Smooth muscle cell of the brain vasculature (primary cell): Measurements from ENCODE around the gene GNB1L.

Source experiments
- DNase-seq: peaks from one replicate; pipeline ENCODE4 v3.0.0-alpha.2; 2012; ENCODE audit warnings: low read depth, low spot score

GNB1L gene

DNA sequence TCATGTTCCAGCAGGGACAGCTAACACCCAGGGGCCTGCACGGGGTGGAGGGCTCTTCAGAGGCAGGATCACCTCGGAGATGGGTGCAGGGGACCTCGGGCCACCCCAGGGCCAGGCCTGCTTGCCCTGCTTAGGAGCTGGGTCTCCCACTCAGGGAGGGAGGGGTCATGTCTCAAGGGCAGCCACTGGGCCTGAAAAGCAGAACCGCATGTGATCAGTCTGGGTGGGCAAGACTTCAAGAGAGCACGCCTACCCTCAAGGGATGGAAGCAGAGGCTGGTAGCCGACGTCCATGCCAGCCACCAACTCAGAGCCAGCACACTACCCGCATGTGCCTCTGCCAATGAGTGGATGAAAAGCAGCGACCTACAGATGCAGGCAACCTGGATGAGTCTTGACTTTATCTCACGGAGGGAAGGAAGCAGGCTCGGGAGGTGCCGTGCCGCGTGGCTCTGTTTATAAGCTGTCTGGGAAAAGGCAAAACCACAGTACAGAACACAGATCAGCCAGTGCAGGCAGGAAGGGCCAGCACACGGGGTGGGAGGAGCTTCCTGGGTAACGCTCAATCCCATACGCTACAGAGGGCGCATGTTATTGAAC is 78.1 kb downstream of the GNB1L start:
- DNase-seq: no peak

DNA sequence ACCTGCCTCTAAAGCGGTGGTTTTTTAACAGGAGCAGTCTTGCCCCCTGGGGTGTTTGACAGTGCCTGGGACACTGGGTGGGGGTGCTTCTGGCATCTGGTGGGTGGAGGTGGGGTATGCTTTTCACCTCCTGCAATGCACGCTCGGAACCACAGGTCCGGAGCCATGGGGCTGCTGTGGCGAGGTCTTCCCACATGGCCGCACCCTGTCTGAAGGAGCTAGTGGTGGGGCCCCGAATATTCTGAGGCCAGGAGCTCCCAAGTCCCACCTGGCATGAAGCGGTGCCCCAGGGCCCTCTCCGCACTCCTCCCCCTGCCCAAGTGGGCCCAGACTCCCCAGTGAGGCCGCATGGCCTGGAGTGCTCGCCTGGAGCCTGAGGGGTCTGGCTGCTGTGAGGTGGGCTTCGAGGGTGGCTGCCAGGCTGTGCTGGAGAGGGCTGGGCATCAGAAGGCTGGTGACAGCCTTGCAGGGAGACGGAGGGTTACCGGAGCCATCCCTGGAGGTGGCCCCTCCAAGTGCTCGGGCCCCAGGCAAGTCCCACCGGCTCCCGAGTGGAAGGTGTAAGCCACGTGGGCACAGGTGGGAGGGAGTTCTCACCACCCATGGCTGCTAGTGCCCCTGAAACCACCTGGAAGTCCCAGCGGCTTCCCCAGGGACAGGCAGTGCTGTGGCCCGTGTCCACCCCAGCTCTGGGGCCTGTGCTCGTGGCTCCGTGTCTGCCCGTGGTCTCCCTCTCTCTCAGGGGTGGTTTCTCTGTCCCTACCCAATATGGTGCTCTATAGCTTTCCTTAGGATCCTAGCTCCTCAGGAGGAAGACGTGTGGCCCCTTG is 79.0 kb downstream of the GNB1L start:
- no peak for DNase-seq

DNA sequence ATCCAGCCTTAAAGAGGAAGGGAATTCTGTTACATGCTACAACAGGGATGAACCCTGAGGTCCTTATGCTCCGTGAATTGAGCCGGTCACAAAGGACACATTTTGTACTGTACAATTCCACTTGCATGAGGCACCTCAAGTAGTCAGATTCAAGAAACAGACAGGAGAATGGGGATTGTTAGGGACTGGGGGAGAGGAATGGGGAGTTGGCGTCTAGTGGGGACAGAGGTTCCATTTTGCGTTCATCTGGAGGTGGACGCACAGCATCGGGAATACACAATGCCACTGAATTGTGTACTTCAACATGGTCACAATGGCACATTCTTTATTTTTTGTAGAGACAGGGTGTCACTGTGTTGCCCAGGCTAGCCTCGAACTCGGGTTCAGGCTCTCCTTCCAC is 80.0 kb downstream of the GNB1L start:
- DNase-seq: no peak

DNA sequence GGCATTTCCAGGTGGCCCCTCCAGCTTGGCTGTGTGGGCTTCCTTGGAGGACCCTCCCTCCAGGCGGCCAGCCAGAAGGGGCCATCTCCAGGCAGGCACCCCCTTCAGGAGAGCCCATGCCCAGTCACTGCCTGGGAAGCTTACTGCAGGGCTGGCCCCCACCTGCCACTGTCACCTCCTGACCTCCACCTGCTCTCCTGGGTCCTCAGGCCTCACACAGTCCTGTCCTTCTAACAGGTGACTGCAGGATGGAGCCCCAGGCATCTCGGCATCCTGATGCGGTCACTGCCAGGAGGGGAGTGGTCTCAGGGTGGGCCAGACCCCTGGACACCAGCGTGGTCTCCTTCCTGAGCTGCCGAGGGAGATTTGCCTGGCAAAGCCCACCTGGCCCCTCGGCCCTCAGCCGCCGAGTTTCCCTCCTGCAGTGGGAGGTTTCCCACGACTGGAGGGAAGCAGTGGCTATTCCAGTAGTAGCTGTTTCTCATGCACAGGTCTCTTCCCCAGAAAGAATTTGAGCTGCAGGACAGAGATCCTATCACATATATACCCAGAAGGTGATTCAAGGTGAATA is 81.1 kb downstream of the GNB1L start:
- no peak for DNase-seq

DNA sequence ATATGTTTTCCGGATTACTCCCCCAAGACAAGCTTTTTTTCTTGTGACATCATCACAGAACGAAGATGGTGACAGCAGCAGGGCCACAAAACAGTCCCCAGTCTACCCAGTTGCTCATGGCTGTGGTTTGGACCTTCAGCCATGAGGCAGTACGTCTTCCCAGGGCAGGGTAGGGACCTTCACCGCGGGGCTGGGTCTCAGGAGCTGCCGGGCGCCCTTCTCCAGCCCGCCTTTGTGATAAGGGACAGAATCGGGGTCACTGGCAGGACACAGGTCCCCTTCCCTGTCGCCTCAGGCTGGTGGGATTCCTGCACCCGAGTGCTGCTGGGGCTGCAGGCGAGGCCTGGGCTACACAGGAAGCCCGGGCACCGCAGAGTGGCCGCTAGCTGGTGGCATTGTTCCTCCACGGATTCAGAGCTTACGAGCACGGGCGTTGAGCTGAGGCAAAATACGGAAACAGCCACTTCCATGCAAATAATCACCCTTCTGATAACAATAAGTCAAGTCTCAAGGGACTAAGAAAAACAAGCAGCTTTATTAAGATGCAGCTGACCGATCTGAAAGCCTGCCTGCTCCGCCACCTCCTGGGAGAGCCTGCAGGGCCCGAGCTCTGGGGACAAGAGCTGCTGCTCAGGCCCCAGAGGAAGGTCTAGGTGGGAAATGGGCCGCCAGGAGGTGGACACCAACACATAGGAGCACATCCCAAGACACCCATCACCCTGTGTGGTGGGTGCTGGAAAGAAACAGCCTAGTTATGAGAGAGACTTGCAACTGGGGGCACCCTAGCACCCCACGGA is 81.8 kb downstream of the GNB1L start:
- no peak for DNase-seq

DNA sequence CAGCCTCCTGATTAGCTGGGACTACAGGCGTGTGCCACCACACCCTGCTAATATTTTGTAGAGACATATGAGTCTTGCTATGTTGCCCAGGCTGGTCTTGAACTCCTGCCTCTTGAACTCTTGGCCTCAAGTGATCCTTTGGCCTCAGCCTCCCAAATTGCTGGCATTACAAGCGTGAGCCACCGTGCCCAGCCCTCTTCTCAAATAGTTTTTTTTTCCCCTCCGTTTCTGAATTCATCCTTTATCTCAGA is 82.3 kb downstream of the GNB1L start:
- no peak for DNase-seq

DNA sequence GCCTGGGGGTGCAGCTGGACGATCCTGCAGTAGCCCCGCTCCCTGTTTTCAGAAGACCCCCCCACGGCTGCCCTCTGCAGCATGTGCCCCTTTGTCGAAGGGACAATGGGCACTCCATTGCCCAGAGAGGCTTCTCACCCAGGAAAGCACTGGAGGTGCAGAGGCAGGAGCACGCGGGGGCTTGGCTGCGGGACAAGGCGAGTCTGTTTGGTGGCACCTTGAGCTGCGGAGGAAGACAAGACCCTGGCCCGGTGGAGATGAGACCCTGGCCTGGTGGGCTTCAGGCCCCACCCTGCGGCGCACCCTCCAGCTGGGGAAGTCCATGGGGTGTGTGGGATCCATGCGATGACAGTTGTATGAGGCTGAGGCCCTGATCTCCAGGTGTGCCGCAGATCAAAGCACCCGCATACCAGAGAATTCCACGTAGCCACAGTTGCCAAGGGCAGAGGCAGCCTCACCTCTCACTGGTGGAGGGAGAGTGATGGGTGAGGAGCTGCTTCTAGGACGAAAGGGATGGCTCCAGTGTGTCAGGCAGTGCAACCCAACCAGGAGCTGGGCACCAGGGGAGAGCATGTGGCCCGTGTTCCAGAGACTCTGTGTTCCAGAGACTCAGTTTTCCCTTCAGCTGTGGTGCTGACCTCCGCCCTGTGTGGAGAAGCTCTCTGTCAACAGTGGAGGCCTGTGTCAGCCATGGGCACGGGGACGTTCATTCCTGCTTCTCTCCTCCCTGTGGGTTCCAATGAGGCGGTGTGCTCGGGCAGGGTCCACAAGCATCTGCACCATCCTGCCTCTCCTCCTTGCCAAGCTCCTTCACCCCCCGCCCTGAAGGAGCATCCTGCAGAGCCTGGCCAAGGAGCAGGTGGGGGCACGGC is 84.1 kb downstream of the GNB1L start:
- DNase-seq: no peak

DNA sequence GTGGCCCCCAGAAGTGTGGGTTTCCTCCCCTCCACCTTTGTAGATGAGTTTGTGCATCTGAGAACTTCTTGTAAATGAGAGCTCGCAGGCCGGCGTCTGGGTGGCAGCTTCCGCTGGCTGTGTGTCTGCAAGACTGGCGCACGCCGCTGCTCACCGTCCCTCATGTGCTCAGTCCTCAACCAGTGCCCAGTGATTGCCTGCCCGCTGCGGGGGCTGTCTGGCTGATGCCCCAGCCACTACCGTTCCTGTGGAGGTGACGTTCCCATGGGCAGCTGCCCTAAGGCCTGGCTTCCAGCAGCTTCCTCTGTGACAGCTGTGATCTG is 85.3 kb downstream of the GNB1L start:
- no peak for DNase-seq

DNA sequence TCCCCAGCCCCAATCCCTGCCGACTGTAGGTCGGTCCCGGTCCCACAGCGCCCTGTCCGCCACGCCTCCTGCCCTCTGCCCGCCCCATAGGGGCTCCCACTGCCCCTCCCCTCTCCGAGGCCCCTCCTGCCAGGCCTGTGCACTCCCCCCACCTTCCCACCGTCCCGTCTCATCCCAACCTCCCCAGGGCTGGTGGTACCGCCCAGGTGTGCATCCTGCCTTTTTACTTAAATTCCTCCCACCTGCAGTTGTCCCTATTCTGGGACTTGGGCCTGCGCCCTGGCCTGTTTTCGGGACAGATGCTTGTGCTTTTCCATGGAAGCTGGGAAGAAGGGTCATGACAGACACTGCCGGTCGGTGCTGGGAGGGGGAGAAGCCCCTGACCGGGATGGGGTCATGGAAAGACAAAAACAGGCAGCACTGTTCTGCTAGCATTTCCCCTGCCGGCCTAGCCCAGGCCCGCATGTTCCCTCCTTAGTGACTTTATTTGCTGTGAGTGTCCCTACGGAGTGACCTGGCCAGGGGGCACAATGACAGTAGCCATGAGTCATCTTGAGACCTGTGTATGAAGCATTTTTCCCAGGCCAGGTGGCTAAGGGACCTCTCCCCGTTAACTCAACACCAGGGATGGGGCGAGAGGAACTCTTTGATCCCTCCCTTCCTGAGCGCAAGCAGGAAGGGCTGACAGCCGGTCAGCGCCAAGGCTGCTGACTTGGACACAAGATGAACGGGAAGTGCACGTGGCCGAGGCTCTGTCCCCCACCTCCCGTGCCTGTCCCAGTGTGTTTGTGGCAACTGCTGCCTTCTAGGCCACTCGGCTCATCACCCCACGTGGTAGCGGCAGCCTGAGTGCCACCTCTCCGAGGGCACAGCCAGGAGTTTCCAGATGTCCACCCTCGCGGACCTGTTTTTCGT is 87.0 kb downstream of the GNB1L start:
- no peak for DNase-seq

DNA sequence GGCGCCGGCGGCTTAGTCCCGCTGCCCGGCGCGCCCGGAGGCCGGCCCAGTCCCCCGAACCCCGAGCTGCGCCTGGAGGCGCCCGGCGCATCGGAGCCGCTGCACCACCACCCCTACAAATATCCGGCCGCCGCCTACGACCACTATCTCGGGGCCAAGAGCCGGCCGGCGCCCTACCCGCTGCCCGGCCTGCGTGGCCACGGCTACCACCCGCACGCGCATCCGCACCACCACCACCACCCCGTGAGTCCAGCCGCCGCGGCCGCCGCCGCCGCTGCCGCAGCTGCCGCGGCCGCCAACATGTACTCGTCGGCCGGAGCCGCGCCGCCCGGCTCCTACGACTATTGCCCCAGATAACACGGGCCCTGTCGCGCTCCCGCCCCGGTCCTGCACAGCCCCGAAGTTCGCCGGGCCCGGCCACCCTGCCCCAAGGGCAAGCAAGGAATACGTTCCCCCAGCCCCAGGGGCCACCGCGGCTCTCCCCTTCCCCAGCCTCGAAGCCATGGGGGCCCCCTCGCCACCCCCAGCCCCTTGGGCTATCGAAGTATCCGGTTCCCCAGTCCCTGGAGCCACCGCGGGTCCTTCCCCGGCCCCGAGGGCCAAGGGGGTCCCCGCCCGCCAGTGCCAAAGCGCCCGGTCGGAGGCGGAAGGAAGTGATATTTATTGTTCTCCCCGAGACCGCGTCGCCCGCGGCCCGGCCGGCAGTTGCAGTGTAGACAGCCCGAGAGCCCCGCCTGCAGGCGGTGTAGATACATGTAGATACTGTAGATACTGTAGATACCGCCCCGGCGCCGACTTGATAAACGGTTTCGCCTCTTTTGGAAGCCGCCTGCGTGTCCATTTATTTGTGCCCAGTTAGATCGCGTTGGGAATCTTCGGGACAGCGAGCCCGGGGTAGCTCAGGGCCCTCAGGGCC is 87.9 kb downstream of the GNB1L start:
- DNase-seq: no peak

DNA sequence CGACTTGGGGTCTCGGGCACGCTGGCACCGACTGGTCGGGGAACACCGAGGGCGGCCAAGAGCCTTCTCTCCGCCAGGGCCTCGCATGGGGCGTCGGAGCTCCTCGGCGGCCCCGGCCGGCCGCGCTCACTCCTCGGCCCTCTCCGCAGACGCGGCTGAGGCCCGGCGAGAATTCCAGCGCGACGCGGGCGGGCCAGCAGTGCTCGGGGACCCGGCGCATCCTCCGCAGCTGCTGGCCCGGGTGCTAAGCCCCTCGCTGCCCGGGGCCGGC is 88.5 kb downstream of the GNB1L start:
- DNase-seq: no peak

DNA sequence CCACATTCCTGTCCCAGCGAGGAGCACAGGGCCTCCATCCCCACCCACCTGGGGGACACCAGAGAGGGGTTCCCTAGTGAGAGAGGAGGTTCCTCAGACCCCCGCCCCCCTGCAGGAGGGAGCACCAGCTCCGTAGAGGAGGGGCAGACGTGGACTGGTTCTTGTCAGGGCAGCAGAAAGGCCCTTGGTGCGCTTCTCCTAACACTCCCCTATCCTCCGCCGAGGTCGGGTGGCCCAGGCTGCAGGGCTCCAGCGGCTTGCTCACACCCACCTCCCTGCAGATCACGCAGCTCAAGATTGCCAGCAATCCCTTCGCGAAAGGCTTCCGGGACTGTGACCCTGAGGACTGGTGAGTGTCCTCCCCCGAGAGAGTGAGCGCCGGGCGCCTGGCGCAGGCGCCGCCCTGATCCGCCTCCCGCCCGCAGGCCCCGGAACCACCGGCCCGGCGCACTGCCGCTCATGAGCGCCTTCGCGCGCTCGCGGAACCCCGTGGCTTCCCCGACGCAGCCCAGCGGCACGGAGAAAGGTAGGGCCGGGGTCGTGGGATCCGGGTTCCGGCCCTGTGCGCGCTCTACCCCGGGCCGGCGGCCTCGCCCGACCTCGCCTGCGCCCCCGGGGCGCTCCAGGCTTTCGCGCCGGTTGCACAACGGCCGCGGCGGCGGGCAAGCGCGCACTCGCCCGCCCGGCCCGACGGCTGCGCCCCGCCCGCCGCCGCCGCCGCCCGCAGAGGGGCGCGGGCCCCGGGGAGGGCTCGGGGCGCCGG is 89.0 kb downstream of the GNB1L start:
- no peak for DNase-seq

DNA sequence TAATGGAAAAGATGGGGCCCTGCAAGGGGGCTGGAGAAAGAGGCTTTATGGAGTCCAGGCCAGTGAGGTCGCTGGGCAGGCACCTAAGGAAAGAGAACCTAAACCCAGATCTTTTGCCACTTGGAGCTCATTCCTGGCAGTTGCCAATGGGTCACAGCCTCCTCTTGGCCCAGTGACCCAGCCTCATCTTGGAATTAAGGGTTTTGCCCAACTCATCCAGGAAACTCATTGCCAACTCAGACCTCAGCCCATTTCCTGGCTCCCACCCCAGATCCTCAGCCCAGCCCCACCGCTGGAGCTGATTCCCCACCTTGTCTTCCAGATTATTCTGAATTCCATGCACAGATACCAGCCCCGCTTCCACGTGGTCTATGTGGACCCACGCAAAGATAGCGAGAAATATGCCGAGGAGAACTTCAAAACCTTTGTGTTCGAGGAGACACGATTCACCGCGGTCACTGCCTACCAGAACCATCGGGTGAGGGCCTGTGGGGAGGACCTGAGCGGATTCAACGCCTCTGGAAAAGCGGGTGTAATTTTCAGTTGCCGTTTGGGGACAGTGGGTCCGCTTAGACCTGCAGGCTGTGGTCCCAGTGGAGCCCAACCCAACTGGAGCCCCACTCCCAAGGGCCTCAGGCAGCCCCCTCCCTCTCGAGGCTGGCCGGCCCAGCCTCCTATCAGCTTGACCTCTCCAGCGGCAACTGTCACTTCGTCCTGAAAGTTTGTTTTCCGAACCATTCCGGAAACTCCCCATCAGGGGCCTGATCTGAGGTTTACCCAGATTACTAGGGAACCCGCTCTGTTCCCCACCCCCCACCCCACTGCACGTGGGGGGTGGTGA is 89.8 kb downstream of the GNB1L start:
- no peak for DNase-seq

DNA sequence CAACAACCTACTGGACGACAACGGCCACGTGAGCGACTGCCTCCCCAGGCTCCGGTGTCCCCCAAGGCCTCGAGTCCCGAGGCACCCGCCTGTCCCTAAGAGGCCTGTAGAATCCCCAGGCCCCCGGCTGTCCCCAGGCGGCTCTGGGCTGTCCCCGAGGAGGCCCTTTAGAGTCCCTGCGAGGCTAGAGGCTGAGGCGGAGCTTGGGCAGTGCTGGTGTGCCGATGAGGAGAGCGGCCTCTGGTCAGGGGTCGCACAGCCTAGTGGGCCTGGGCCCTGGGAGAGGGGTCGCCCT is 90.4 kb downstream of the GNB1L start:
- DNase-seq: no peak

DNA sequence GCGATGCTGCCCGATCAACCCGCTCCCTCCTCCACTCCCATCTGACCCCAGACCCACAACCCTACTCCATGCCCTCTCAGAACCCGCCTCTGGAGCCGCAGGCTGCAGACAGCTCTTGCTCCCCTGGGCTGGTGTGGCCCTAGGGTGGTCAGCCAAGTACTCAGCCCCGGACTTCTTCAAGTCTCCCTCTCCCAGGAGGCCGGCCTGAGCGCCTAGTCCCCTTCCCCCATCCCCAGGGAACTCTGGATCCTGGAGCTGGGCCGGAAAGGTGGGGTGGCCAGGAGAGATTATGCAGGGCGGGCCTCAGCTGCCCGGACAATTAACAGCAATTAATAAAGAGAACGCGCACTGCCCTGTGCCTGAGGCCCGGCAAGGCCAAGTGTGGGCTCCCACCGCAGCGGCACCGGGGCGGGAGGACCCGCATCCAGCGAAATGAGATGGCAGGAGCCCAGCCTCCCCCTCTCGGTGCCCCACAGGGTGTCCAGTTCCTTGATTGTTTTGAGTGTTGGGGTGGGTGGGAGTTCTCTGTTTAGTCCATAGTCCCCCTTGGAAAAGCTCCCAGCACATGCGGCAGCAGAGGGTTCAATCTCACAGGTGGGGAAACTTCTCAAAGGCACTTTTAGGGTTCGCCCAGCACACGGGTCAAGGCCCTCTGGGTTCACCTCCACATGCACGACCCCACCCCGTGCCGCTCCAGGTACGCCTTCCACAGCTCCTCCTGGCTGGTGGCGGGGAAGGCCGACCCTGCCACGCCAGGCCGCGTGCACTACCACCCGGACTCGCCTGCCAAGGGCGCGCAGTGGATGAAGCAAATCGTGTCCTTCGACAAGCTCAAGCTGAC is 91.0 kb downstream of the GNB1L start:
- no peak for DNase-seq

DNA sequence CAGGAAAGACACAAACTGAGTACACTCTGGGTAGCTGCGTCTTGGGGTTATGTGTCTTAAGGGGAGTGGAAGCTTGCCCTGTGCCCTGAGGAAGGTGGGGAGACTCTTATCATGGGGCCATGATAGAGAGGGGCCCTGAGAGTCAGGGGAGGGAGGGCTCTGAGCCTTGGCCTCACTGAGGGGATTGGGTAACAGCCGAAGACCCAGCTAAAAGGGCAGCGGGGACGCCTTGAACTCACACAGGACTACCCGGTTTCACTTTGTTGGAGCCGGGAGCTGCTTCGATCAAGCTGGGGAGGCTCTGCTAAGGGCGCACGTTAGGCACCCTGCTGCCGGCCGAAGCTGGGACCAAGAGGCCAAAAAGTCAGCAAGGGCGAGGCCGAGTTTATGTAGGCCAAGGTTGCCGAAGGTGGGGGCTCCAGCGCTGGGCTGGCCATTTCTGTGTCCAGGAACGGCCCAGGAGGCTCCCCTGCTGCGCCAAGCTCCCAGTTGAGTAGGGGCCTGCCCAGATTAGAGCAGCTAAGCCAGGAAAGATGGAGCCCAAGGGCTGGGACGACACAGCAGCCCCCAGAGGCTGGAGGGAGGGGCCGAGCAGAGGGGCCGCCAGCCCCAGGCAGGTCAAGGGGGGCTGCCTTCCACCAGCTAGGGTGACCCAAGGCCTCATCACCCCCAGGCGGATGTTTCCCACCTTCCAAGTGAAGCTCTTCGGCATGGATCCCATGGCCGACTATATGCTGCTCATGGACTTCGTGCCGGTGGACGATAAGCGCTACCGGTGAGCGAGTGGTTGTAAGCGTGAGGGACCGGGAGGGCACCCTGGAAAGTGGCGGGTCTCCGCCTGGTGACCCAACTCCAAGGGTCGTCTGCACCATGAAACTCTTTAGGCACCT is 91.9 kb downstream of the GNB1L start:
- DNase-seq: no peak
